ENCODE measurements around the gene PICALM.

The PICALM gene

DNA sequence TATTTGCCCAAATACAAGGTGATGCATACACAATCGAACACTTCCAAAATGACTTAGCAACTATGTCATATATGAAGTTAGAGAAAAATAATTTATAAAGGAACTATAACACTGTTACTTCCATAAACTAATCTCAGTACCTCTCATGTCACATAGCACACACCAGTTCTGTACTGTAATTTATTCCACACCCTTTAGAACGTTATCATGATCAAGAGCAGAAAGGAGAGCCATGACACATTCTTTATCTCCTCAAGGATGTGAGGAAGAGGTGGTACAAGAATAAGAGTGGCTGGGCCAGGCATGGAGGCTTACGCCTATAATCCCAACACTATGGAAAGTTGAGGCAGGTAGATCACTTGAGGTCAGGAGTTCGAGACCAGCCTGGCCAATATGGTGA, 31.1 kb downstream of the PICALM start:
- TF ChIP-seq, protein P1, sequence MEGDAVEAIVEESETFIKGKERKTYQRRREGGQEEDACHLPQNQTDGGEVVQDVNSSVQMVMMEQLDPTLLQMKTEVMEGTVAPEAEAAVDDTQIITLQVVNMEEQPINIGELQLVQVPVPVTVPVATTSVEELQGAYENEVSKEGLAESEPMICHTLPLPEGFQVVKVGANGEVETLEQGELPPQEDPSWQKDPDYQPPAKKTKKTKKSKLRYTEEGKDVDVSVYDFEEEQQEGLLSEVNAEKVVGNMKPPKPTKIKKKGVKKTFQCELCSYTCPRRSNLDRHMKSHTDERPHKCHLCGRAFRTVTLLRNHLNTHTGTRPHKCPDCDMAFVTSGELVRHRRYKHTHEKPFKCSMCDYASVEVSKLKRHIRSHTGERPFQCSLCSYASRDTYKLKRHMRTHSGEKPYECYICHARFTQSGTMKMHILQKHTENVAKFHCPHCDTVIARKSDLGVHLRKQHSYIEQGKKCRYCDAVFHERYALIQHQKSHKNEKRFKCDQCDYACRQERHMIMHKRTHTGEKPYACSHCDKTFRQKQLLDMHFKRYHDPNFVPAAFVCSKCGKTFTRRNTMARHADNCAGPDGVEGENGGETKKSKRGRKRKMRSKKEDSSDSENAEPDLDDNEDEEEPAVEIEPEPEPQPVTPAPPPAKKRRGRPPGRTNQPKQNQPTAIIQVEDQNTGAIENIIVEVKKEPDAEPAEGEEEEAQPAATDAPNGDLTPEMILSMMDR (IDR thresholded peaks at IDR 0.05; ENCODE audit: low read depth, low read length): no peak
- no peak overlapping the region for H3K4me3 ChIP-seq (ENCODE audit: low read depth, low read length)

DNA sequence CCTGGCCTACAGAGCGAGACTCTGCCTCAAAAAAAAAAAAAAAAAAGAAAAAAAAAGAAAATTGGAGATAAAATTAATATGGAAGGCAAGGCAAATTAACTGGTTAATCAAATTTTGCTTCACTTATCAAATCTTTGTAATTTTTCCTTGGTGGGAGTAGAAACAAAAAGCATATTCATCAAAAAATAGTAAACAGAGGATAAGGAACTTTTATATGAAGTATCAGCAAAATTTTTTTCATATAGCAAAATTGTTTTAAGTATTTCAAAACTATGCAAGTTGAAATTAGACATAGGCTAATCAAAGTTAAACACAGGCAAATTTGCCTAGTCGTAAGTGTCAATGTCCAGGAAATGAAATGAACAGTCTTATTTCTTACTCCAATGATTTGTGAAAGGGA, 33.0 kb downstream of the PICALM start:
- TF ChIP-seq, protein P1 (IDR thresholded peaks at IDR 0.05; ENCODE audit: low read depth, low read length): no peak
- H3K4me3 ChIP-seq (ENCODE audit: low read depth, low read length): no peak overlapping the region

DNA sequence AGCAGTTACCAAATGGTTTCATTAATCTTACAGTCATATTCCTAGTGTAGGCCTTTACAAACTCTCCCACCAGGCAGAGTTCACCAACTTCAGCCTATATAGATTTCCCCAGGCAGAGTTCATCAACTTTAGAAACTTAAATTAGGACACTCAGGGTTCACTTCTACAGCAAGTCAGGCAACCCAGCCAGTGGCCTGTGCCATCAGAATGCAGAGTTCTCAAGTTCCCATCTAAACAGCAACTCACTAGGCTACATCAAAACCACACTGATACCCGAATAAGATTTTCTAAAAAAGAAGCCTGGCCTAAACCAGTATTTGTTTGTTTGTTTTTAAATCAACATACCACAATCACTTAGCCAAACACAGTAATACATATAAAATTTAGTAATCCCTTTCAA, 33.7 kb downstream of the PICALM start:
- TF ChIP-seq, protein P1 (IDR thresholded peaks at IDR 0.05; ENCODE audit: low read depth, low read length): no peak
- H3K4me3 ChIP-seq (ENCODE audit: low read depth, low read length): no peak overlapping the region

DNA sequence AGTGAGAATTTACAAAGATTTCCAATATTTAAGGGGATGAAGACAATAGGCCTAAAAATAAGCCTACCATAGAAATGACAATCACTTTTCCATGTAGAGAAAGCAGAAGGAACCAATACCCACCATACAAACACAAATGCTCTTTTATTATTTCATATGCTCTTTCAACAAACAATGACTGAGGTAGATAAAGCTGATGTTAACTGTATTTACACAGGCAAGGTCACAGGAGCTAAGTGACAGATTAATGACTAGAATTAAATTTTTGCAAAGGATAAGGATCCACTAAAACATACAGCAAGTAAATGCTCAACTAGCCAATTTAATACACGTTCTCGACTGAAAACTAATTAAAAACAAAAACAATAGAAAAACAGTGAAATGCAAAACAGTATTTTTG, 34.2 kb downstream of the PICALM start:
- TF ChIP-seq, protein P1 (IDR thresholded peaks at IDR 0.05; ENCODE audit: low read depth, low read length): no peak
- H3K4me3 ChIP-seq (ENCODE audit: low read depth, low read length): no peak overlapping the region

DNA sequence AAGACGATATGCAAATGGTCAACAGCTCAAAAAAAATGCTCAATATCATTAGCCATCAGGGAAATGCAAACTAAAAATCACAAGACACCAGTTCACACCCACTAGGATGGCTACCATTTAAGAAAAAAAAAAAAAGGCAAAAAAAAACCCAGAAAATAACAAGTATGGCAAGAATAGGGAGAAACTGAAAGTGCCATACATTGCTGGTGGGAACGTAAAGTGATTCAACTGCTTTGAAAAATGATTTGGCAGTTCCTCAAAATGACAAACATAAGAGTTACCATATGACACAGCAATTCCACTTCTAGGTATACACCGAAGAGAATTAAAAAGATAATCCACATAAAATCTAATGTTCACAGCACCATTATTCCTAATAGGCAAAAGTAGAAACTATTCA, 47.5 kb downstream of the PICALM start:
- H3K4me3 ChIP-seq (ENCODE audit: low read depth, low read length): no peak overlapping the region
- TF ChIP-seq, protein P1 (IDR thresholded peaks at IDR 0.05; ENCODE audit: low read depth, low read length): no peak

DNA sequence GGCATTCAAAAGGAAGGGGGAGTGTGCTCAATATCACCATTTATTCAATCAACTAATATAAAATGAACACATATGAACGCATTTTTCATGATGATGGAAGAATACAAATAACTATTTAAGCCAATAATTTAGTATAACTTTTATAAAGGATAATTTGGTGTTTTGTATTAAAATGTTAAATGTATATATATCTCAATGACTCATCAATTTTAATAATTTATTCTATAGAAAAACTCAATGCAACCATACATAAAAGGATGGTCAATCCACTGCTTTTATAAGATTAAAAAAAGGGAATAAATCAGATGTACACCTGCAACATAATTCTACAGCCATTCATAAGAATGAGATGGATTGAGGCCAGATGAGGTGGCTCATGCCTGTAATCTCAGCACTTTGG, 50.6 kb downstream of the PICALM start:
- no peak overlapping the region for H3K4me3 ChIP-seq (ENCODE audit: low read depth, low read length)
- TF ChIP-seq, protein P1 (IDR thresholded peaks at IDR 0.05; ENCODE audit: low read depth, low read length): no peak

DNA sequence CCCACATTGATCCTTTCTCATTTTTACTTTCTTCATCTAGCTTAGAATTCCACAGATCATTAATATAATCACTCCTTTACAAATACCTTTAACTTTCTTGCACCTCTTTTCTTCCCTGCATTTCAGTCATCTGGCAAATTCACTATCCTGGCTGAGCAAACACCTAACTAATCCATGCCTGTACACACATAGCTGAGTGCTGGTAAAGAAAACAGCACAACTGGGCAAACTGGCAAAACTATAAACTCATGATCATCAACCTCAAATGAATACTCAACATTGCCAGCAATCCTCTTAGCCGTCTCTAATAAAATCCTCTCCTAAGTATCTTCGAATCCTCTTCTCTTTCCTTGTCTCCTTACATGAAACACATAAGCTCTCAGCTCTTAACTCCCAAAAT, 52.4 kb downstream of the PICALM start:
- no peak overlapping the region for H3K4me3 ChIP-seq (ENCODE audit: low read depth, low read length)
- TF ChIP-seq, protein P1 (IDR thresholded peaks at IDR 0.05; ENCODE audit: low read depth, low read length): no peak

Data from WI38 (cell line).